Mammary epithelial cell (primary cell): Measurements from ENCODE around the gene FAM72B.
"Not testable (repeated sequence)": the region's sequence is repeated elsewhere in the genome, so short reads cannot be mapped to it uniquely, and the experiment has no call there.

ENCODE experiments used
- EZH2 ChIP-seq: IDR thresholded peaks from 2 replicates; pipeline ENCODE4 v1.6.1; 2012; ENCODE audit warnings: low read length, inconsistent platforms, borderline replicate concordance
- TF ChIP-seq, protein P1 (sequence below), 2 donors: IDR thresholded peaks in 1 of 2; conservative IDR thresholded peaks in 1 of 2; 2 replicates each; pipeline ENCODE4 v1.5.1; 2011 to 2012; ENCODE audit warnings: inconsistent platforms in 2 of 2, low read length in 2 of 2, mild to moderate bottlenecking in 2 of 2, control low read depth in 1 of 2, low read depth in 1 of 2; ENCODE audit not compliant: insufficient read depth in 1 of 2; ENCODE audit errors: extremely low read depth in 1 of 2

GRCh38 chr1:121215699-121216417 is 31.7 kb upstream of the FAM72B start:
- TF ChIP-seq, protein P1, sequence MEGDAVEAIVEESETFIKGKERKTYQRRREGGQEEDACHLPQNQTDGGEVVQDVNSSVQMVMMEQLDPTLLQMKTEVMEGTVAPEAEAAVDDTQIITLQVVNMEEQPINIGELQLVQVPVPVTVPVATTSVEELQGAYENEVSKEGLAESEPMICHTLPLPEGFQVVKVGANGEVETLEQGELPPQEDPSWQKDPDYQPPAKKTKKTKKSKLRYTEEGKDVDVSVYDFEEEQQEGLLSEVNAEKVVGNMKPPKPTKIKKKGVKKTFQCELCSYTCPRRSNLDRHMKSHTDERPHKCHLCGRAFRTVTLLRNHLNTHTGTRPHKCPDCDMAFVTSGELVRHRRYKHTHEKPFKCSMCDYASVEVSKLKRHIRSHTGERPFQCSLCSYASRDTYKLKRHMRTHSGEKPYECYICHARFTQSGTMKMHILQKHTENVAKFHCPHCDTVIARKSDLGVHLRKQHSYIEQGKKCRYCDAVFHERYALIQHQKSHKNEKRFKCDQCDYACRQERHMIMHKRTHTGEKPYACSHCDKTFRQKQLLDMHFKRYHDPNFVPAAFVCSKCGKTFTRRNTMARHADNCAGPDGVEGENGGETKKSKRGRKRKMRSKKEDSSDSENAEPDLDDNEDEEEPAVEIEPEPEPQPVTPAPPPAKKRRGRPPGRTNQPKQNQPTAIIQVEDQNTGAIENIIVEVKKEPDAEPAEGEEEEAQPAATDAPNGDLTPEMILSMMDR (conservative IDR thresholded peaks at IDR 0.05 in 1 of 2, IDR thresholded peaks at IDR 0.05 in 1 of 2; ENCODE audit: extremely low read depth in 1 of 2, insufficient read depth in 1 of 2, low read depth in 1 of 2, low read length in 2 of 2): not testable (repeated sequence)
- TF ChIP-seq EZH2: not testable (repeated sequence)
